MM.1S (cell line): ENCODE data around the gene MCRIP1.

ENCODE experiments used
- CTCF ChIP-seq: fragments of 300-600 bp; sonication (generic); IDR thresholded peaks from 2 replicates; pipeline ENCODE4 v1.5.1; 2016; ENCODE audit warnings: antibody characterized with exemption, low read length, mixed read lengths
- EZH2 ChIP-seq: fragments of 300-600 bp; sonication (generic); optimal IDR thresholded peaks from 2 replicates; pipeline ENCODE3; 2017; ENCODE audit warnings: low read depth, mild to moderate bottlenecking, antibody characterized with exemption, low read length, mixed read lengths
- EZH2phosphoT487 ChIP-seq: fragments of 300-600 bp; sonication (generic); IDR thresholded peaks from 2 replicates; pipeline ENCODE4 v1.6.1; 2018; ENCODE audit warnings: antibody characterized with exemption, low read length

- TF ChIP-seq CTCF (no peak), EZH2 (no peak), EZH2phosphoT487 (no peak)
These were observed 1.8 kb upstream of the MCRIP1 start, which contains the start of gene PPP1R27 for GRCh38 chr17:81834831-81835267.
